GM18867 (cell line): ENCODE results near the gene DVL1.
A peak's percentile ranks its signal among the peaks of the same experiment; 100 is the strongest.

Experiments used
- ATAC-seq: cut with Tn5 transposase; IDR thresholded peaks from one replicate; pipeline ENCODE4 v1.9.1; 2021; ENCODE audit warnings: mild to moderate bottlenecking, moderate library complexity; ENCODE audit not compliant: unreplicated experiment

The DVL1 gene

GRCh38 chr1:1312450-1313314 lies 36.5 kb downstream of the DVL1 start:
- ATAC-seq, result no peak

- no peak for ATAC-seq
These were observed 37.8 kb downstream of the DVL1 start for GRCh38 chr1:1311107-1312104.

- ATAC-seq, result no peak
These were observed 38.7 kb downstream of the DVL1 start for GRCh38 chr1:1310476-1311053.

- no peak for ATAC-seq
These were observed 39.2 kb downstream of the DVL1 start for GRCh38 chr1:1310109-1310385.

GRCh38 chr1:1309251-1310108 lies 39.7 kb downstream of the DVL1 start:
- ATAC-seq, result no peak

- peak; percentile 0 for ATAC-seq
These were observed 40.4 kb downstream of the DVL1 start for GRCh38 chr1:1308756-1309250.

GRCh38 chr1:1307923-1308755 lies 41.1 kb downstream of the DVL1 start, which contains the start of the genes ACAP3 and PUSL1:
Gene ACAP3, minus strand, starts transcription at chr1:1307930. Its CDS starts 115 bp downstream, at chr1:1307815.
Gene PUSL1, plus strand, starts transcription at chr1:1308597. Its CDS starts 47 bp downstream, at chr1:1308644.
- peak; percentile 54 for ATAC-seq

GRCh38 chr1:1307261-1307922 lies 41.8 kb downstream of the DVL1 start:
- ATAC-seq, result peak; percentile 5

- no peak for ATAC-seq
These were observed 42.5 kb downstream of the DVL1 start for GRCh38 chr1:1306661-1307260.

GRCh38 chr1:1306070-1306660 lies 43.1 kb downstream of the DVL1 start:
- no peak for ATAC-seq

GRCh38 chr1:1305300-1306069 lies 43.7 kb downstream of the DVL1 start:
- no peak for ATAC-seq

- no peak for ATAC-seq
These were observed 44.6 kb downstream of the DVL1 start for GRCh38 chr1:1304331-1305299.

GRCh38 chr1:1303736-1304135 lies 45.5 kb downstream of the DVL1 start:
- no peak for ATAC-seq

- ATAC-seq, result no peak
These were observed 46.2 kb downstream of the DVL1 start for GRCh38 chr1:1302951-1303509.

- no peak for ATAC-seq
These were observed 47.2 kb downstream of the DVL1 start for GRCh38 chr1:1302006-1302430.

- no peak for ATAC-seq
These were observed 48.9 kb downstream of the DVL1 start for GRCh38 chr1:1300352-1300739.
